NCI-H2227 (cell line): ENCODE measurements around the gene THSD1.
"Not testable (repeated sequence)": the region's sequence is repeated elsewhere in the genome, so short reads cannot be mapped to it uniquely, and the experiment has no call there.

Experiments used
- DNase-seq: peaks from one replicate; lab custom pipeline; 2025; ENCODE audit not compliant: unreplicated experiment; lab: John Stamatoyannopoulos, UW

Gene THSD1

GRCh38 chr13:52412128-52412527 is 6.2 kb upstream of the THSD1 start:
- DNase-seq = no peak

- no peak for DNase-seq
Observed at GRCh38 chr13:52411629-52412028, 5.7 kb upstream of the THSD1 start.

- peak; percentile 1 for DNase-seq
Observed at GRCh38 chr13:52408071-52408658, 2.2 kb upstream of the THSD1 start.

- DNase-seq = not testable (repeated sequence)
Observed at GRCh38 chr13:52407436-52407835, 1.5 kb upstream of the THSD1 start.

- no peak for DNase-seq
Observed at GRCh38 chr13:52406629-52407028, 657 bp upstream of the THSD1 start.

GRCh38 chr13:52405369-52405766 is 604 bp downstream of the THSD1 start:
- DNase-seq = no peak

- no peak for DNase-seq
Observed at GRCh38 chr13:52399708-52400107, 6.3 kb downstream of the THSD1 start.

GRCh38 chr13:52399046-52399445 is 6.9 kb downstream of the THSD1 start:
- no peak for DNase-seq

GRCh38 chr13:52395704-52396103 is 10.3 kb downstream of the THSD1 start:
- DNase-seq = no peak

GRCh38 chr13:52394586-52394985 is 11.4 kb downstream of the THSD1 start:
- DNase-seq = no peak

- no peak for DNase-seq
Observed at GRCh38 chr13:52393572-52394357, 12.2 kb downstream of the THSD1 start.

GRCh38 chr13:52387721-52388120 is 18.3 kb downstream of the THSD1 start:
- DNase-seq = no peak

GRCh38 chr13:52385870-52386269 is 20.1 kb downstream of the THSD1 start:
- DNase-seq = no peak

- DNase-seq = no peak
Observed at GRCh38 chr13:52383366-52383765, 22.6 kb downstream of the THSD1 start.

GRCh38 chr13:52378312-52378711 is 27.7 kb downstream of the THSD1 start:
- no peak for DNase-seq

GRCh38 chr13:52377898-52378297 is 28.1 kb downstream of the THSD1 start:
- DNase-seq = no peak

GRCh38 chr13:52374873-52375411 is 31.0 kb downstream of the THSD1 start:
- DNase-seq = no peak

- DNase-seq = no peak
Observed at GRCh38 chr13:52374389-52374788, 31.6 kb downstream of the THSD1 start.

- DNase-seq = not testable (repeated sequence)
Observed at GRCh38 chr13:52373277-52373676, 32.7 kb downstream of the THSD1 start.

GRCh38 chr13:52371736-52372247 is 34.2 kb downstream of the THSD1 start:
- no peak for DNase-seq

GRCh38 chr13:52366291-52366690 is 39.7 kb downstream of the THSD1 start:
- no peak for DNase-seq
